Lower leg skin (tissue), 3 donors: ENCODE data around the gene SPATA33.

Experiments
- POLR2A ChIP-seq, 2 donors: fragments of 450-650 bp; IDR thresholded peaks; one replicate each; pipeline ENCODE4 v1.6.1; 2016 to 2017; ENCODE audit warnings: antibody characterized with exemption in 2 of 2, mild to moderate bottlenecking in 1 of 2, moderate library complexity in 1 of 2
- TF ChIP-seq, protein P1 (sequence below), 3 donors: fragments of 450-650 bp; IDR thresholded peaks; one replicate each; pipeline ENCODE4 v1.5.1; 2016; ENCODE audit warnings: antibody characterized with exemption in 3 of 3, mild to moderate bottlenecking in 3 of 3, moderate library complexity in 2 of 3

DNA sequence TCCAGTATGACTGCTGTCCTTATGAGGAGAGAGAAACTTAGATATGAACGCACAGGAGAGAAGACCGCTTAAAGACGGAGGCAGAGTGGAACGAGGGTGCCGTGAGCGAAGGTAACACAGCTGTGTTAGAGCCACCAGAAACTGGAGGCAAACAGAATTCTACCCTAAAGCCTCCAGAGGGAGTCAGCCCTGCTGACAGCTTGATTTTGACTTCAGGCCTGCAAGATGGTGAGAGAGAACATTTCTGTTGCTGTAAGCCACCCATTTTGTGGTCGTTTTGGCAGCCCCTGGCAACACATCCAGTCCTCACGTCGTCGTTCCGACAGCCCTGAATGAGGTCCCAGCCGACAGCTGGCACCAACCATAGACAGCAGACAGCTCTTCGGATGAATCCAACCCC lies 46.6 kb downstream of the SPATA33 start:
- TF ChIP-seq, protein P1, sequence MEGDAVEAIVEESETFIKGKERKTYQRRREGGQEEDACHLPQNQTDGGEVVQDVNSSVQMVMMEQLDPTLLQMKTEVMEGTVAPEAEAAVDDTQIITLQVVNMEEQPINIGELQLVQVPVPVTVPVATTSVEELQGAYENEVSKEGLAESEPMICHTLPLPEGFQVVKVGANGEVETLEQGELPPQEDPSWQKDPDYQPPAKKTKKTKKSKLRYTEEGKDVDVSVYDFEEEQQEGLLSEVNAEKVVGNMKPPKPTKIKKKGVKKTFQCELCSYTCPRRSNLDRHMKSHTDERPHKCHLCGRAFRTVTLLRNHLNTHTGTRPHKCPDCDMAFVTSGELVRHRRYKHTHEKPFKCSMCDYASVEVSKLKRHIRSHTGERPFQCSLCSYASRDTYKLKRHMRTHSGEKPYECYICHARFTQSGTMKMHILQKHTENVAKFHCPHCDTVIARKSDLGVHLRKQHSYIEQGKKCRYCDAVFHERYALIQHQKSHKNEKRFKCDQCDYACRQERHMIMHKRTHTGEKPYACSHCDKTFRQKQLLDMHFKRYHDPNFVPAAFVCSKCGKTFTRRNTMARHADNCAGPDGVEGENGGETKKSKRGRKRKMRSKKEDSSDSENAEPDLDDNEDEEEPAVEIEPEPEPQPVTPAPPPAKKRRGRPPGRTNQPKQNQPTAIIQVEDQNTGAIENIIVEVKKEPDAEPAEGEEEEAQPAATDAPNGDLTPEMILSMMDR (IDR thresholded peaks at IDR 0.05), result no peak
- TF ChIP-seq POLR2A (IDR thresholded peaks at IDR 0.05), result no peak
